Stimulated activated CD8-positive, alpha-beta memory T cell treated with anti-CD3 and anti-CD28 coated beads, Interleukin-4, amount 100 ng/mL, for 48 hours (primary cell): ENCODE results near the gene PSMA7.

Experiments used
- DNase-seq: peaks from one replicate; pipeline ENCODE4 v3.0.0-alpha.2; 2020

Gene PSMA7

DNA sequence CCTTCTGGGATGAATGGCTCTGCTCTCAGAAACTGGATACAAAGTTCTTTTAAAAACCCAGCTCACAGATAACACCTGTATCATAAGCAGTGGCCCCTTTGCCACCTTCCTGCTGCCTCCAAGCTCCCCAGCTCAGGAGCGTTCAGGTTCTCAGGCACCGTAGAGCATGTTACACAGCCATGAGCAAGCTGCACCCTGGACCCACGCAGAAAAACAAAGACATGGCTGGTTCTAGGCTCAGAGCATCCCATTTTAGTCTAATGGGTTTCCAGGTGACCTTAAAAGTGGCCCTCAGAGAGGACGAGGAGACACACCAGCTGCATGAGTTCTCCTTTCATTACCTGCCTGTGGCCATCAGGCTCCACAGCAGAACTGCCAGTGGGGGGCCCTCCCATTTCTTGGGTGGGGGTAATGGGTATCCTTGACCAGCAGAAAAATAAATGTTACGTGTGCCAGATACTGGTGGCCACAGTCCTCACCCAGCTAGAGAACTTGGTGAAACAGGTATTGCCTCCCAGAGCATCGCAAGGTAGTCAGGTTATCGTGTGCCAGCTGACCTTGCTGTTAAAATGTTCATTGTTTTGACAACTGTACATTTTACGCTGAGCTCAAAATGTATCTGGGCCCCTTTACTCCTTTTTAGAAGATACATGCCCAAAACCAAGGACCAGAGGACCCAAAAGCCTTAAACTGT lies 7.5 kb downstream of the PSMA7 start:
- DNase-seq: no peak

DNA sequence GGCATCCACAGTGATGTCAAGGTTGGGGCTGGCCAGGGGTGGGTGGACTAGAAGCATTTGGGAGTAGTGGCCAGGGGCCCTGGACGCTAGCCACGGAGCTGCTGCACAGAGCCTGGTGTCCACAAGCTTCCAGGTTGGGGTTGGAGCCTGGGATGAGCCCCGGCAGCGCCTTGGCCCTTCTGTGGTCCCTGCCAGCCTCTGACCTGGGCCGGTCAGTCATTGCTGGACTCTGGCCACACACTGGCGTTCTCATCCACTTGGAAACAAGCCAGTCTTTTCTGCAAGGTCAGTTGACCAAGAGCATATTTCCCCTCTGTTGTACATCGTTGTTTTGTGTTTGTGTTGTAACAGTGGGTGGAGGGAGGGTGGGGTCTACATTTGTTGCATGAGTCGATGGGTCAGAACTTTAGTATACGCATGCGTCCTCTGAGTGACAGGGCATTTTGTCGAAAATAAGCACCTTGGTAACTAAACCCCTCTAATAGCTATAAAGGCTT lies 8.4 kb downstream of the PSMA7 start:
- no peak for DNase-seq

DNA sequence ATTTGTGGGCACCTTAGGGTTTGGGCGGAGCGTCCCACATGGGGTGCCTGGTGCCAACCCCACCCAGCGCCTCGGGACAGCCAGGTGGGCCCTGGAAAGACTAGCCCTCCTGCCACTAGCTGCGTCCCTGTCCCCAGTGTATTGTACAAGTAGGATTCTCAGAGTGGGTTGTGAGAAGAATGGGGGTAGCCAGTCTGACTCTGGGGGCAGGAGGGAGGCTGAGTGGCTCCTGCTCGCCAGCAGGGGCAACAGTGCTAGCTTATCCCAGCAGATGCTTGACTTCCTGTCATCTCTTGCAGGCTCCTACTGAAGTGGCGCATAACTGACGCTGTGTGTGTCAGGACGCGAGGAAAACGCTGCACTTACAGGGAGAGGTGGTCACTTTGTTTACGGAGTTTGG lies 9.3 kb downstream of the PSMA7 start:
- no peak for DNase-seq

DNA sequence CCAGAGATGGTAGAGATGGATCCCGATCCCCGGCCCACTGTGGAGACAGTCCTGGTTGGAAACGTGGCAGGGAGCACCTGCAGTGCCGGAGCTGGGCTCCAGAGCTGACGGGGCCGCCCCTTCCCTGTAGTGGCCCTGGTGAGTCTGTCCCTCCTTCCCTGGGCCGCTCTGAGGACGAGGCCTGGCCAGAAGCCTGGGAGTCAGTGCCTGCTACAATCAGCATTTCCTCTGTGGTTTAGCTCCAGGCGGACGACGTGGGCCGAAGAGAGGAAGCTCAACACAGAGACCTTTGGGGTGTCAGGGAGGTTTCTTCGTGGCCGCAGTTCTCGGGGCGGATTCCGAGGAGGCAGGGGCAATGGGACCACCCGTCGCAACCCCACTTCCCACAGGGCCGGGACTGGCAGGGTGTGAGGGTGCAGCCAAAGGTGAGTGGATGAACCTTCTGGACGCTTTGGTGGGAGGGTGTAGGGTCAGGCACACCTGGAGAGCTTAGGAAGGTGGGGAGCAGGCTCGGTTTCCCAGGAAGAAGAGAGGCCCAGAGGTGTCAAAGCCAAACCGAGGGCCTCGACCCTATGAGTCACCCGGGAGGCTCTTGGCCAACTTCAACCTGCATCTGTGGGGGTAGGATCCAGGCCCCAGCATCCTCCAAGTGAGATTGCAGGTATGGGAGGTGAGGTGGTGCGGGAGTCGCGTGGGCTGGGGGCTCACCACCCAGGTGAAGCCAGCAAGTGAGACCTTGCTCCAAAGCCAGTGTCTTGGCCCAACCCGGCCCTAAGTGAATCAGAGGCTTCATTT lies 9.9 kb downstream of the PSMA7 start:
- no peak for DNase-seq

DNA sequence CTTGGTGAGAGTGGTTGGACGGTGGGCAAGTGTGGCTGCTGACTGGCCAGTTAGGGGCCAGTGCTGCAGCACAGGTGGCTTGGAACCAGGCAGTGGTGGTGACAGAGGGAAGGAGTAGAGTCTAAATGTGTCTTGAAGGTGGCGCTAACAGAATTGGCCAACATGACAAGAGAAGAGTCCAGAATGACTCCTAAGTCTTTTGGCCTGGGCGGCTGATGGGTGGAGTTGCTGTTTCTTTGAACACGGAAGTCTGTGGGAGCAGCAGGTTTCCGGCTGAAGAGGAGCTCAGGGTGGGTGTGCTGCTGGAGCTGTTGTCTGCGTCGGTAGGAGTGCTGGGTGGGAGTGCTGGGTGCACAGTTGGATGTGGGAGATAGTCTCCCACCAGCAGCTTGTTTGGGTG lies 10.8 kb downstream of the PSMA7 start:
- no peak for DNase-seq

DNA sequence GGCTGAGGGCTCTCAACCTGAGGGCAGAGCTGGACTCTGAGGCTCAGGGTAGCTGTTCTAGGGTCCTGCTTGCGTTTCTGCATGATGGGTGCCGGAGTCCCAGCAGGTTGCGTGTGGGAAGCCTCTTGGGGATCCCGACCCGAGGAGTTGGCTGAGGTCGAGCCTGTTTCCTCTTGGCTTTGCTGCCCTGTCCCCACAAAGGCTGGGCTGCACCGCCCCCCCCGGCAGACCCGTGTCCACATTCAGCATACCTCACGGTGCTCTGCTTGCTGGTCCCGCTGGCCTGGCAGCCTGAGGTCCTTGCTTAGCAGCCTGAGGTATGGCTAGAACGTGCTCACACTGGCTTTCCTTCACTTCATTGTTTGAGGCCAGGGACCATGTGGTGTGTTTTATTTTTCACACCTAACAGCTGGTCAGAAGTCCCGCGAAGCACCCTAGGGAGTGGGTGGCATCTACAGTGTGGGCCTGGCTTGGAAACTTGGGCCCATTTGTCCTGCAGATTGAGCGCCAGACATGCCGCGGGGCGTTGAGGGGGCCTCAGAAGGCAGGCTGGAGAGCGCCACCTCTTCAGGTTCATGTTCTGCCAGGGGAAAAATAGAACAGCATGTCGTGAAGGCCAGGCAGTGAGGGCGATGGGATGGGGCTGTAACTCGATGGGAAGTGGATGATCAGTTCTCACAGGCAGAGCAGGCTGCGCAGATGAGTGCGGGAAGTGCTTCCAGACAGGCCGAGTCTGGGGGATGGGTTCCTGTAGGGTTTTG lies 11.5 kb downstream of the PSMA7 start:
- DNase-seq: no peak

DNA sequence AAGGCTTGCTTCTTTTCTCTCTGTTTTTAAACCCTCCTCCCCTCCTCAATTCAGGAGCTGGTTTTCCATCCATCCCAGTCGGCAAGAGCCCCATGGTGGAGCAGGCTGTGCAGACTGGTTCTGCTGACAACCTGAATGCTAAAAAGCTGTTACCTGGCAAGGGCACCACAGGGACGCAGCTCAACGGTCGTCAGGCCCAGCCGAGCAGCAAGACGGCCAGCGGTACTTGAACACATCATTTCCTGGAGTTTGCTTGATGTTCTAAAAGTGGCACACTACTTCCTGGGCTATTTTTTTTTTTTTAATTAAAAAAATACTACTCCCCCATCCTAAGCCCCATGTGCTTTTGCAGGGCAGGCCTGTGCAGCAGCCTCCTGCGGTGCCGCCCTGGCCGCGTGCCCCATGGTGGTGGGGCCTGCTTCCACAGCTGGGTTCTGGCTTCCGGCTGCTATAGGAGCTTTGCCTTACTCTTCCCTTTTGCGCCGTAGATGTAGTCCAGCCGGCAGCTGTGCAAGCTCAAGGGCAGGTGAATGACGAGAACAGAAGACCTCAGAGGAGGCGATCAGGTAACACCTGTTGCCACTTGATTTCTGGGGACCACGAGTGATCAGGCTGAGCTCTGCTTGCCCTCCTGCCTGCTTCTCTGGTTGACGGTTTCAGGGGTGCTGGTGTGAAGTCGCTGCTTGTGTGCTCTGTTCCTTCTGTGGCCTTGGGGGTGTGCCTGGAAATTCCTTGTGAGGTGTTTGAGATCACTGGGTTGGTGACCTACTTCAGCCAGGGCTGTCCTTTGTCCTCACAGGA lies 13.3 kb downstream of the PSMA7 start:
- DNase-seq: no peak

DNA sequence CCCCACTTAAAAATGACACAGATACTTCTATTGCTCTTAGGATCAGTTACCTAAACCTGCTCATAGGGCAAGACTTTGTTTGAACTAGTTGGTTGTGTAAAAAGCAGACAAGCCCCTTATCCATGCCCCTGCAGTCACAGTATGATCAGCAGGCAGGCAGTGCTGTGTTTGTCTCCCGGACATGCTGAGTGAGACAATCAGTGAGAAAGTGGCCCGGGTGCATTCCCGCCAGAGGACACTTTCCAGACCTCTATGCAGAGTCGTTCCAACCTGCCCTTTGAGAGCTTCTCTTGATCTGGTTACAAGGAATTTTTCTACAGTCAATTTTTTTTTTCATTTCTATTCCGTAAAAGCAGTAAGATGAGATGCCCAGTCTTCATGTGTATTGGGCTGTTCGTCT lies 14.7 kb downstream of the PSMA7 start:
- DNase-seq: no peak

DNA sequence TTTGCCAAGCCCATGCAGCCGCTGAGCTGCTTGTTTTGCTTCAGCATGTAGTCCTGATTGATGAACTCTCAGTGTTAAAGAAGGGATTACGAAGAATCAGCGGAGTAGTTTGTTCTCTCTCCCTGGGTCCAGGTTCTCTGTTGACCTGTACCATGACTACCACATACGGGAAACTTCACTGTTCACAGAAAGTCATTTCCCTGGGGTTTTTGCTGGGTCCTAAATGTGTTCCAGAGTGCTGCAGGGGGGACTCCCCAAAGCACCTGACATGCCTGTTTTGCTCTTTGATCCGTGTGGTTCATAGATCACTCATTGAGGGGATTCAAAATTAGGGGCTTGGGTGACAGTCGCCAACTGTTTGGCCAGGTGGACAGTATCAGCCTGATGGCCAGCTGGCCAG lies 15.4 kb downstream of the PSMA7 start:
- DNase-seq: no peak

DNA sequence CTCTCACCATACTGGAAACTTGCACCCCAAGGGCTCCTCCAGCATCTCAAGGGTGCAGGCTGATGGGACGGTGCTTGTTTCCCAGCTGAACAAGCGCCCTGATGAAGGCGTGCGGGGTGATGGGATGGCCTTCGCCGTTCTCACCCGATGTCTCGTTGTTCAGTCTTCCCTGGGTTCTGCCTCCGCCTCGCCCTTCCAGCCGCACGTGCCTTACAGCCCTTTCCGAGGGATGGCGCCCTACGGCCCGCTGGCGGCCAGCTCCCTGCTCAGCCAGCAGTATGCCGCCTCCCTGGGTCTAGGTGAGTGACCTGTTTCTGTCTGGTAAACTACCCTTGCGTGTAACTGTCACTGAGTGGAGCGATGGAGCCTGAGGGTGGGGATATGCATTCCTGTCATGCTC lies 17.1 kb downstream of the PSMA7 start:
- DNase-seq: no peak

DNA sequence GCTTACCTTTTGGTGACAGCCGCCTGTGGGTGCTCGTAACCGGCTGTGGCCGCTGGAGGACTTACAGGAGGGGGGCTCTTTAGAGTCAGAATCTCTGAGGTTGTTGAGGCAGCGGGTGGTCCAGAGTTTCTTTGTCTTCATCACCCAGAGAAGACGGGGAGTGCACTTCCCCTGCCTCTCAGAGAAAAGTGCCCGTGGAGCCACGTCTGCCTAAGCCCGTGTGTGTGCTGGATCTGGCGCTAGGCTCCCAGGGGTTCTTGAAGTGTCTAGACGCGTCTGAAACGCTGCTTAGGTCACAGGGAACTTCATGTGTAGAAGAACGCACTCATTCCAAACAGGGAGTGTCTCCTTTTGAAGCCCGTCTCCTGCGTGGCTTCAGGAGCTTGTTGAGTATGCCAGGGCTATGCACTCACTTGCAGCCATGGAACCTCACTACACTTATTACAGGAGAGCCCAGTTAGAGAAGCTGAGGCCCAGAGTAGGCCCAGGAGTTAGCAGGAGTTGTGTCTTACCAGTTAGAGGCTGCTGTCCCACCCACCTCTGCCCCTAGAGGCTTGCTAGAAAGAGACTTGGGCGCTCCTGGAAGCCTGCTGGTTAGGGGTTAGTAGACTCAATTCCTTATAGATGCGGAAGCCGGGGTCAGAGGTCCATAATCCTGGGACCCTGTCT lies 19.6 kb downstream of the PSMA7 start:
- no peak for DNase-seq

DNA sequence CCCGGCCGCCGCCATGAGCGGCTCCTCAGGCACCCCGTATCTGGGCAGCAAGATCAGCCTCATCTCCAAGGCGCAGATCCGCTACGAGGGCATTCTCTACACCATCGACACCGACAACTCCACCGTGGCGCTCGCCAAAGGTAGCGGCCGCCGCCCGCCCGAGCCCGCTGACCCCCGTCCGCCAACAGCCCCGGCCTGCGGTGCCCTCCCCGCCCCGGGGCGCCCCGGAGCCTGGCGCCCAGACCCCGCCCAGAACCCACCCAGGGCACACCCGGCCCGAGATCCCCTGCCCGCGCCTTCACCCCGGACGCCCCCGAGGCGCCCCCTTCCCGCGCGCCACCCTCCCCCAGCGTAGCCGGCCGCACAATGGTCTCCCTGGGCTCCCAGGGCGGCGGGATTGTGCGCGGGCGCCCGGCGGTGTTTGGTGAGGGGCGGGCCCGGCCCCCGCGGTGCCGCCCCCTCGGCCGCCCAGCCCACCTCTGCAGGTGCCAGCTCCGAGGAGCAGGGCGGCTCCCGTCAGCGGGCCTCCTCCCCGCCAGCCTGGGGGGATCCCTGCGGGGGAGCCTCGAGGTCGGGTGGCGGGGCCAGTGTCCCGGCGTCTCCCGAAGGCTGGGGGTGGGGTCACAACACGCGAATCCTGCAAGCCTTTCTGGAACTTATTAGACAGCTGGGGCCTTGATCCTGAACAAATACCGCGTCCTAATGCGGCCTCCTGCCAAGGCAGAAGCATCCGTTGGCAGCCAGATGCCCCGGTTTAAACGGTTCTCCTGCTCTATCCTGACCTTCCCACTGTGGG lies 20.3 kb downstream of the PSMA7 start:
- peak; percentile 56 for DNase-seq

DNA sequence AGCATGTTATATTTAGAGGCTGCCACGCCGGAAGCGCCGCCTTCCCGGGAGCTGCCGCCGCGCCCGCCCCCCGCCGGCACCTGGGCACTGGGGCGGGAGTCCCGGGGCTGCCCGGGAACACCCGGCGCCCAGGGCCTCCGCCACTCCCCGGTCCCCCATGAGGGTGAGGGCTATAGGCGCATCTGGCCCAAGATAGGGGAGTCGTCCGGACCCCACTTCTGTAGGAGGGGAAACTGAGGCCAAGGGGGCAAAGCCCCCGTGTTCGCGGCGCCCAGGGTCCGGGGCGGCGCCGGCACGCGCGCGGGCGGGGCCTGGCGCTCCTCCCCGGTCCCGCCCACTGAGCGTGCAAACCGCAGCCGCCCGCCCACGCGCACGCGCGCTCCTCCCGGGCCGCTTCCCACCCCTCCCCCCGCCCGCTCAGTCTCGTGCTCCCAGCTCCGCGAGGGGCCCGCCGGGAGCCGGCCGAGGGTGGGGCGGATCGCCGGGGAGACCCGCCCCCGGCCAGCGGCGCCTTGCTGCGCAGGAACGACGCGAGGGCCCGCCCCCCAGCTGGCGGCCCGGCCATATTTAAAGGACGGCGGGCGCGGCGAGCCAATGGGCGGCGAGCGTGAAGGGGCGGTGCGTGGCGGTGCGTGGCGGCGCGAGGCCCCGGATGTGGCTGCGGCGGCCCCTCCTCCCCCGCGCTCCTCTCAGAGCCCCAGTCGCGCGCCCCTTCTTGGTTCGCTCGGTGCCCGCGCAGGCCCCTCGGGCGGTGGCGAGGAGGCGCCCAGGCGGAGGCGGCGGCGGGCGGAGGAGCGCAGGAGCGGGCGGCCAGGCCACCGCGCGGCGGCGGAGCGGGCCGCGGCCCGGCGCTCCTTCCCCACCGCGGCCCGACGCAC lies 21.2 kb downstream of the PSMA7 start, which contains the start of gene LSM14B:
Gene LSM14B (plus strand): TSS at position 700 of the 878 bp plus-strand sequence. CDS start 192 bp downstream, outside the sequence.
- peak; percentile 98 for DNase-seq

DNA sequence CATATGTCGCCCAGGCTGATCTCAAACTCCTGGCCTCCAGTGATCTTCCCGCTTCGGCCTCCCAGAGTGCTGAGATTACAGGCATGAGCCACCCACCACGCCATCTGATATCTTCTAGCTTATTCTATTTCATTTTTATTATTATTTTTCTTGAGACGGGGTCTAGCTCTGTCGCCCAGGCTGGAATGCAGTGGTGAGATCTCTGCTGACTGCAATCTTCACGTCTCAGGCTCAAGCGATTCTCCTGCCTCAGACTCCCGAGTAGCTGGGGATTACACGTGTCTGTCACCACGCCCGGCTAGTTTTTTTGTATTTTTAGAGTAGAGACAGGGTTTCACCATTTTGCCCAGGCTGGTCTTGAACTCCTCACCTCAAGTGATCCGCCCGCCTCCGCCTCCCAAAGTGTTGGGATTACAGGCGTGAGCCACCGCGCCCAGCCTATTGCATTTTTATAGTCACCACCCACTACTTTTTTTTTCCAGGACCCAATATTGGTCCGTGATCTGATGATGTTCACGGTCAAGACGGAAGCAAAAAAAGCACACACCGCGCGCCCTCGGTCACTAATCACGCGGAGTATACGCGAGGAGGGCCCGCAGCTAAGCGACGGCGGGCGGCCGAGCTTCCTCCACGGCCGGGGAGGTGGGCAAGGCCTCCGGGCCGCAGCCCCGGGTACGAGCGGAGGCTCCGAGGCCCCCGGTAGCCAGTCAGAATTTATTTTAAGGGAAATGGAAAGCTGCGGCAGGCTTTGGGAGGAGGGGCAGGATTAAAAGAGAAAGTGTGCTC lies 22.0 kb downstream of the PSMA7 start:
- no peak for DNase-seq

DNA sequence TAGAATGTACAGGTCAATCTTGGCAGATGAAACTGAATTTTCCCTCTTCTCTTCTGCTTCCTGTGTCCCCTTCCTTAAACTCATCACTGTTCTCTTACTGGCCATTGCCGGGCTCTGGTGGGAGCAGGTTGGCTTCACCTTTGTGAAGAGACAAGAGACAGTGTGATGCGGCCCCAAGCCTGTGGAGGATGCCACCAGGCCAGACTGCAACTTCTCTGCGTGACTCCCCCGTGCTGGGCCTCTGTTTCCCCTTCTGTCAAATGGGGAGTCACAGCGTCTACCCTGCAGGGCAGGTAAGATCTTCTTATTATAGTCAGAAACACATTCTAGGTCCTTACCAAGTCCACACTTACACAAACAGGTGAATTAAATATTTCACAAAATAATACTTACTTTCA lies 22.8 kb downstream of the PSMA7 start:
- DNase-seq: no peak

DNA sequence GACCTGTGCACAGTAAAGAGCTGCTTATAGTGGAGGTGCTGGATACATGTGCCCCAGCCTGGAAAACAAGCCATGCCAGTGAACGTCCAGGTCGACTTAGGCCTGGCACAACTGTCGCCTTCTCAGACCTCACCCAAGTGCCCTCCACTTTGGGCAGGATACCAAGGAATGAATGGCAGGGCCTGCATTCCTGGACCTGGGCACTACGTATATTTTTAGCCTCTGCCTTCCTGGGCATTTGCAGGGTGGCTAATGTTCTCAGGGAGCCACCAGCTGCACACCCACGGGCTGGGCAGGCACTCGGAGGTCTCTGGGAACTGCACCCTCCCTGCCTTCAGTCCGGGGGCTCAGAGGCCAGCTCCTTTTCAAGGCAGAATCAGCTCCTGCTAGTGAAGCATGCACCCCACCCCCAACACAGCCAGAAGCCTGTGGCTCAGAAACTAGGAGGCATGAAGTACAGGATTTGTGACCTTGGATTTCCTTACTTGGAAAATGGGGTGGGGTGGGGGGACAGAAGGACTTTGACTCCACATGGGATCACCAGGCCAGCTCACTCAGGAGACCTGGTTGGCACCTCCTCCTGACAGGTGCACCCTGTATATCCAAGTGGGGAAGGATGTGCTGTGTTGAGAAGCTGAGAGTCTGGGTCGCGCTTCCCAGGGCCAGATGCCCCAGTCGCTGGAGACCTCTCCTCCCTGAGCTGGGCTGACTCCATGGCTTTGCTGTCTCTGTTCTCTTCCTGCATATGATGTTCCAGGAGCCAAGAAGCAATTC lies 23.4 kb downstream of the PSMA7 start:
- no peak for DNase-seq

DNA sequence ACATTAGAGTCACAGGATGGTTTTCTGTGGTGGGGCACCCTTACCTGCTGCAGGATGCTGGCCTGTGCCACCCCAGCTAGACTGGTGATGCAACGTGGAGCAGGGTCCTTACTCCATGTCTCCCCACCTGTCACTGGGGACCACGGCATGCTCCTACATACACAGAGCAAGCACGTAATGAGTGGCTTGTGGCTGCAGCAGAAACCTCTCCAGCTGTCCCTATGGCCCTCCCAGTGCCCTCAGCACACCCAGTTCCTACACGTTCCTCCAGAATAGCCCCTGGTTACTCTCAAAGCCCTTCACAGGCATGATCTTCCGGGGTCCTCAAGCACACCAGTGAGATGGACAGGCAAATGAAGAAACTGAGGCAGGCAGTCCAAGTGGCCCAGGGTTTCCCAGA lies 24.1 kb downstream of the PSMA7 start:
- no peak for DNase-seq
